Chondrocyte (in vitro differentiated cells): Measurements from ENCODE around the gene INPP5A. TPM values are rescaled to one million over a fixed set of nuclear protein-coding genes. Genes with fewer than 3 reads are reported as not detected.

ENCODE experiments used
- DNase-seq: peaks from one replicate; pipeline ENCODE4 v3.0.0; 2021; ENCODE audit warnings: mixed read lengths, low spot score
- H3K27ac Mint-ChIP-seq: one replicate; pipeline ENCODE4 v1.8.0; 2021; ENCODE audit warnings: mild to moderate bottlenecking, moderate library complexity, mixed read lengths; ENCODE audit not compliant: unreplicated experiment
- H3K27me3 Mint-ChIP-seq: 2 replicates; pipeline ENCODE4 v1.8.0; 2021; ENCODE audit warnings: low read depth, mixed read lengths
- H3K36me3 Mint-ChIP-seq: 2 replicates; pipeline ENCODE4 v1.8.0; 2021; ENCODE audit warnings: low read depth, mixed read lengths
- H3K4me1 Mint-ChIP-seq: 2 replicates; pipeline ENCODE4 v1.8.0; 2021; ENCODE audit warnings: low read depth, mild to moderate bottlenecking, mixed read lengths
- H3K4me3 Mint-ChIP-seq: one replicate; pipeline ENCODE4 v1.8.0; 2021; ENCODE audit warnings: mild to moderate bottlenecking, moderate library complexity, mixed read lengths; ENCODE audit not compliant: unreplicated experiment
- H3K9me3 Mint-ChIP-seq: 2 replicates; pipeline ENCODE4 v1.8.0; 2021; ENCODE audit warnings: low read depth, mixed read lengths
- CTCF ChIP-seq: fragments of 200-600 bp; sonication (generic); IDR thresholded peaks from 2 replicates; pipeline ENCODE4 v1.5.0; 2021; ENCODE audit warnings: antibody characterized with exemption, mild to moderate bottlenecking, moderate library complexity
- total RNA-seq: library from RNA; stranded (reverse); gene quantifications from 3 replicates; pipeline ENCODE4 v1.2.1, GENCODE V29; 2021

INPP5A gene
- total RNA-seq, 1 donor from 2014 or later: 40.6 TPM

- Mint-ChIP-seq H3K27me3 (peaks cover 3% of the 10 kb centered on the region), H3K36me3 (peaks cover 3% of the 10 kb centered on the region), H3K27ac (no peak overlapping the region), H3K4me1 (peaks cover 44% of the 10 kb centered on the region), H3K4me3 (no peak overlapping the region), H3K9me3 (peaks cover 17% of the 10 kb centered on the region)
- peak; percentile 82 for DNase-seq
- TF ChIP-seq CTCF: no peak
These were observed 3.9 kb upstream of the INPP5A start for GRCh38 chr10:132533571-132534260.

GRCh38 chr10:132534391-132535064 lies 3.1 kb upstream of the INPP5A start:
- Mint-ChIP-seq H3K27ac (no peak overlapping the region), H3K36me3 (peaks cover 3% of the 10 kb centered on the region)
- no peak for TF ChIP-seq CTCF

GRCh38 chr10:132535065-132535651 lies 2.4 kb upstream of the INPP5A start:
- Mint-ChIP-seq H3K27me3 (no peaks in the 10 kb centered on the region), H3K36me3 (peaks cover 3% of the 10 kb centered on the region), H3K4me1 (peaks cover 58% of the 10 kb centered on the region), H3K27ac (no peak overlapping the region), H3K9me3 (peaks cover 17% of the 10 kb centered on the region), H3K4me3 (no peak overlapping the region)
- TF ChIP-seq CTCF: no peak
- DNase-seq: peak; percentile 71

More at GRCh38 chr10:132534391-132535064, 3.1 kb upstream of the INPP5A start:
- H3K4me3 Mint-ChIP-seq: no peak overlapping the region
- H3K27me3 Mint-ChIP-seq: peaks cover 1% of the 10 kb centered on the region
- peaks cover 52% of the 10 kb centered on the region for H3K4me1 Mint-ChIP-seq
- H3K9me3 Mint-ChIP-seq: peaks cover 17% of the 10 kb centered on the region
- peak; percentile 38 for DNase-seq

- Mint-ChIP-seq H3K4me1 (peaks cover 70% of the 10 kb centered on the region), H3K4me3 (peak overlapping the region; percentile 62), H3K36me3 (peaks cover 3% of the 10 kb centered on the region), H3K27me3 (no peaks in the 10 kb centered on the region), H3K9me3 (peaks cover 12% of the 10 kb centered on the region), H3K27ac (no peak overlapping the region)
- TF ChIP-seq CTCF: no peak
- peak; percentile 87 for DNase-seq
These were observed 1.2 kb upstream of the INPP5A start for GRCh38 chr10:132536241-132536876.
